DND-41 (cell line): Measurements from ENCODE around the gene RAI14.

Experiments
- ATAC-seq: fragments of 200-7000 bp; cut with Tn5 transposase; 3 replicates; pipeline ENCODE4 v1.9.1; 2021; ENCODE audit warnings: low read depth; ENCODE audit not compliant: insufficient read depth
- DNase-seq: peaks from one replicate; pipeline ENCODE4 v3.0.0-alpha.2; 2020
- H2AFZ ChIP-seq: 2 replicates; pipeline ENCODE4 v1.6.0; 2012; ENCODE audit warnings: low read depth, low read length
- H3K27ac ChIP-seq: 2 replicates; pipeline ENCODE4 v1.5.1; 2012; ENCODE audit warnings: low read length, inconsistent platforms
- H3K27me3 ChIP-seq: fragments of 200-600 bp; sonication (generic); 2 replicates; pipeline ENCODE4 v1.6.0; 2012; ENCODE audit warnings: low read length, mild to moderate bottlenecking, inconsistent platforms; ENCODE audit not compliant: insufficient read depth, poor library complexity
- H3K36me3 ChIP-seq: 2 replicates; pipeline ENCODE4 v1.5.1; 2012; ENCODE audit warnings: low read length, inconsistent platforms; ENCODE audit not compliant: insufficient read depth
- H3K4me1 ChIP-seq: 2 replicates; pipeline ENCODE4 v1.5.1; 2012; ENCODE audit warnings: mild to moderate bottlenecking, low read length; ENCODE audit not compliant: insufficient read depth
- H3K4me2 ChIP-seq: 2 replicates; pipeline ENCODE4 v1.6.0; 2012; ENCODE audit warnings: mild to moderate bottlenecking, moderate library complexity, low read length, inconsistent platforms; ENCODE audit not compliant: insufficient read depth
- H3K4me3 ChIP-seq, 2 experiments: fragments of 200-600 bp in 1 of 2; shearing (Covaris generic) in 1 of 2; 2 replicates each; pipeline ENCODE4 v1.5.1; 2012 to 2016; ENCODE audit warnings: inconsistent platforms in 2 of 2, low read length in 2 of 2, mild to moderate bottlenecking in 2 of 2, low read depth in 1 of 2, moderate library complexity in 1 of 2
- H3K79me2 ChIP-seq: 2 replicates; pipeline ENCODE4 v1.6.0; 2012; ENCODE audit warnings: low read length, inconsistent platforms; ENCODE audit not compliant: insufficient read depth
- H3K9ac ChIP-seq: 2 replicates; pipeline ENCODE4 v1.6.0; 2012; ENCODE audit warnings: low read depth, mild to moderate bottlenecking, inconsistent platforms, low read length, moderate library complexity
- H3K9me3 ChIP-seq: 2 replicates; pipeline ENCODE4 v1.5.1; 2012; ENCODE audit warnings: low read length, moderate library complexity, mild to moderate bottlenecking, inconsistent platforms; ENCODE audit not compliant: insufficient read depth, severe bottlenecking
- H4K20me1 ChIP-seq: 2 replicates; pipeline ENCODE4 v1.6.0; 2012; ENCODE audit warnings: low read length; ENCODE audit not compliant: insufficient read depth
- CTCF ChIP-seq: IDR thresholded peaks from 2 replicates; pipeline ENCODE4 v1.5.1; 2012; ENCODE audit warnings: borderline replicate concordance, low read length, moderate library complexity, mild to moderate bottlenecking; ENCODE audit not compliant: poor library complexity, severe bottlenecking; ENCODE audit errors: extremely low read depth
- EZH2 ChIP-seq: IDR thresholded peaks from 3 replicates; pipeline ENCODE4 v1.6.1; 2012; ENCODE audit warnings: borderline replicate concordance, low read depth, mild to moderate bottlenecking, moderate library complexity, low read length, inconsistent platforms; ENCODE audit not compliant: severe bottlenecking

The RAI14 gene

DNA sequence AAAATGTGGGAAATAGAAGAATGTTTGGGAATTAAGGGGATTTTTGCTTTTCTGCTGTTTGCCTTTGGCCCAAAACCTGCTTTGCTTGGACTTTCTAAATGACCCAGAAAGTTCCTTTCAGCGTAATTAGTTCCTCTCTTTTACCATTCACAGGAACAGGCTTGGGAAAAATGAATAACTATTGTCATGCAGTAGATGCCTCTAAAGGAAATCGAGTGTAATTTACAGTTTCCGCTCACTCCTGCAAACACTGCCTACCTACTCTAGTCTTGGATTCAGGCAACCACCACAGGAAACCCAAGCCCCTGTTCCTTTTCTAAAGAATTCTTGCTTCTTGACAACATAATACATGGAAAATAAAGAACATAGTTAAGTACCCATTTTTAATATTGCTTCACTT, 207.8 kb downstream of the RAI14 start:
- Histone ChIP-seq H3K4me1 (no peaks in the 10 kb centered on the region), H3K9ac (no peak overlapping the region), H3K79me2 (no peaks in the 10 kb centered on the region), H3K4me2 (no peak overlapping the region), H3K9me3 (no peaks in the 10 kb centered on the region), H2AFZ (no peak overlapping the region), H3K27me3 (no peaks in the 10 kb centered on the region), H4K20me1 (no peaks in the 10 kb centered on the region), H3K36me3 (no peaks in the 10 kb centered on the region), H3K4me3 (no peak overlapping the region), H3K27ac (no peak overlapping the region)
- ATAC-seq (no peak), DNase-seq (no peak)
- TF ChIP-seq EZH2 (no peak), CTCF (no peak)

- Histone ChIP-seq H4K20me1 (no peaks in the 10 kb centered on the region), H3K9me3 (no peaks in the 10 kb centered on the region), H3K4me3 (no peak overlapping the region), H2AFZ (no peak overlapping the region), H3K27ac (no peak overlapping the region), H3K4me2 (no peak overlapping the region), H3K4me1 (no peaks in the 10 kb centered on the region), H3K27me3 (no peaks in the 10 kb centered on the region), H3K9ac (no peak overlapping the region), H3K79me2 (no peaks in the 10 kb centered on the region), H3K36me3 (no peaks in the 10 kb centered on the region)
- TF ChIP-seq EZH2 (no peak), CTCF (no peak)
- ATAC-seq (no peak), DNase-seq (no peak)
These were observed 209.0 kb downstream of the RAI14 start for GRCh38 chr5:34865091-34865490.

- Histone ChIP-seq H3K36me3 (no peaks in the 10 kb centered on the region), H3K27me3 (no peaks in the 10 kb centered on the region), H3K9me3 (no peaks in the 10 kb centered on the region), H3K27ac (no peak overlapping the region), H4K20me1 (no peaks in the 10 kb centered on the region), H3K4me1 (no peaks in the 10 kb centered on the region), H3K4me3 (no peak overlapping the region), H3K9ac (no peak overlapping the region), H3K79me2 (no peaks in the 10 kb centered on the region), H3K4me2 (no peak overlapping the region), H2AFZ (no peak overlapping the region)
- ATAC-seq (no peak), DNase-seq (no peak)
- TF ChIP-seq CTCF (no peak), EZH2 (no peak)
These were observed 210.9 kb downstream of the RAI14 start for GRCh38 chr5:34866989-34867471.

DNA sequence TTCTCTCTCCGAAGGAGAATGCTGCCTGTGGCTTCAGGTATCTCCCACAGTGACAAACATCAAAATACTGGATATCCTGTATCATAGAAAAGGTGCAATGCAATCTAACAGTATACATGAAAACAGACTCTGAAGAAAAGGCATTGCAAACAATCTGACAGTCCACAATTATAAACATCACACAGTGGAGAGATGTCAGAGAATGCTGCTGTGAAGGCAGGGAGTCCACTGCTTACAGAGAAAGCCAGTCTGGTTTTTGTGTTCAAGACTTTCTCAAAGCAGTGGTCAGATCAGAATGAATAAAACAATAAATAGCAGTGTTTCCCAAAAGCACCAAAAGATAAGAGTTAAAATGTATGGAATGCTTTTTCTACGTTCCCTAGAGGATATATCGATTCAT, 211.5 kb downstream of the RAI14 start:
- Histone ChIP-seq H3K36me3 (no peaks in the 10 kb centered on the region), H3K27me3 (no peaks in the 10 kb centered on the region), H3K9ac (no peak overlapping the region), H3K4me2 (no peak overlapping the region), H3K4me1 (no peaks in the 10 kb centered on the region), H3K4me3 (no peak overlapping the region), H3K79me2 (no peaks in the 10 kb centered on the region), H2AFZ (no peak overlapping the region), H4K20me1 (no peaks in the 10 kb centered on the region), H3K27ac (no peak overlapping the region), H3K9me3 (no peaks in the 10 kb centered on the region)
- ATAC-seq (no peak), DNase-seq (no peak)
- TF ChIP-seq CTCF (no peak), EZH2 (no peak)
